Measurements from ENCODE around the gene BLOC1S2.
"Not testable (repeated sequence)": the region's sequence is repeated elsewhere in the genome, so short reads cannot be mapped to it uniquely, and the experiment has no call there.

The BLOC1S2 gene

DNA sequence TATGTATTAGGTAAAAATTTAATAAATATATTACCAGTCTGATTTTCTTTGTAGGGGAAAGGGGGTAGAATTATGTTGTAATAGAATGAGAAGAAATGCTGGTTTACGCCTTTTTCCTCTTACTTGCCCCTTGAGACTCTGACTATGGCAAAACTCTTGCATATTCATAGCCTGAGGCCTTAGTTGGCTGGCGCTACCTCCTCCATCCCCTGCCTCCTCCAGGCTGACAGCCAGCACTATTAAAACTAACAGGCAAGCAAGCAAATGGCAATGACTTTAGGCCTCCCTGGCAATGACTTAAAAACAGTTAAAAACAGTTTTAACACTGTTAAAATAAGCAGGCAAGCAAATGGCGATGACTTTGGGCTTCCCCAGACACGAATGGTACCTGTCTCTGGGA is 29.1 kb upstream of the BLOC1S2 start:
- Histone ChIP-seq H3K36me3 (ENCODE audit: control insufficient read depth, low read depth, low read length) (no peaks in the 10 kb centered on the region), H3K27ac (ENCODE audit: low read length) (no peak overlapping the region), H3K9me3 (ENCODE audit: control insufficient read depth, low read depth, low read length) (no peaks in the 10 kb centered on the region), H3K27me3 (ENCODE audit: control insufficient read depth, insufficient read depth, low read length) (no peaks in the 10 kb centered on the region), H3K9ac (ENCODE audit: low read length) (no peak overlapping the region), H3K4me3 (ENCODE audit: low read length) (no peak overlapping the region), H3K4me1 (ENCODE audit: control insufficient read depth, low read depth, low read length) (no peaks in the 10 kb centered on the region)

GRCh38 chr10:100311298-100311697 is 24.8 kb upstream of the BLOC1S2 start:
- no peaks in the 10 kb centered on the region for H3K36me3 ChIP-seq (ENCODE audit: control insufficient read depth, low read depth, low read length)
- H3K9ac ChIP-seq (ENCODE audit: low read length), result no peak overlapping the region
- H3K27ac ChIP-seq (ENCODE audit: low read length), result no peak overlapping the region
- H3K4me3 ChIP-seq (ENCODE audit: low read length), result no peak overlapping the region
- H3K4me1 ChIP-seq (ENCODE audit: control insufficient read depth, low read depth, low read length), result no peaks in the 10 kb centered on the region
- no peaks in the 10 kb centered on the region for H3K9me3 ChIP-seq (ENCODE audit: control insufficient read depth, low read depth, low read length)
- H3K27me3 ChIP-seq (ENCODE audit: control insufficient read depth, insufficient read depth, low read length), result no peaks in the 10 kb centered on the region

GRCh38 chr10:100307684-100308083 is 21.2 kb upstream of the BLOC1S2 start:
- Histone ChIP-seq H3K27me3 (ENCODE audit: control insufficient read depth, insufficient read depth, low read length) (no peaks in the 10 kb centered on the region), H3K27ac (ENCODE audit: low read length) (no peak overlapping the region), H3K9ac (ENCODE audit: low read length) (no peak overlapping the region), H3K9me3 (ENCODE audit: control insufficient read depth, low read depth, low read length) (no peaks in the 10 kb centered on the region), H3K4me1 (ENCODE audit: control insufficient read depth, low read depth, low read length) (no peaks in the 10 kb centered on the region), H3K36me3 (ENCODE audit: control insufficient read depth, low read depth, low read length) (no peaks in the 10 kb centered on the region), H3K4me3 (ENCODE audit: low read length) (no peak overlapping the region)

GRCh38 chr10:100306861-100307260 is 20.4 kb upstream of the BLOC1S2 start:
- H3K36me3 ChIP-seq (ENCODE audit: control insufficient read depth, low read depth, low read length), result no peaks in the 10 kb centered on the region
- no peaks in the 10 kb centered on the region for H3K27me3 ChIP-seq (ENCODE audit: control insufficient read depth, insufficient read depth, low read length)
- H3K9ac ChIP-seq (ENCODE audit: low read length), result no peak overlapping the region
- H3K9me3 ChIP-seq (ENCODE audit: control insufficient read depth, low read depth, low read length), result no peaks in the 10 kb centered on the region
- no peak overlapping the region for H3K27ac ChIP-seq (ENCODE audit: low read length)
- H3K4me1 ChIP-seq (ENCODE audit: control insufficient read depth, low read depth, low read length), result peaks cover 5% of the 10 kb centered on the region
- no peak overlapping the region for H3K4me3 ChIP-seq (ENCODE audit: low read length)

DNA sequence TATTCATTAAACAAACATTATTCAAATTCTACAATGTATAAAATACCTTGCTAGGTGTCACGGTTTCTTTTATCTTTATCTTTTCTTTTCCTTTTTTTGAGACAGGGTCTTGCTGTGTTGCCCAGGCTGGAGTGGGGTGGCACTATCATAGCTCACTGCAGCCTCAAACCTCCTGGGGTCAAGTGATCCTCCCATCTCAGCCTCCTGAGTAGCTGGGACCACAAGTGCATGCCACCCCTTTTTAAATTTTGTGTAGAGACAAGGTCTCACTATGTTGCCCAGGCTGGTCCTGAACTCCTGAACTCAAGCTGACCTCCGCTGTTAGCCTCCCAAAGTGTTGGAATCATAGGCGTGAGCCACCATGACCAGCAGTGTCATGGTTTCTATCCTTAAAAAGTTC is 17.9 kb upstream of the BLOC1S2 start:
- Histone ChIP-seq H3K9me3 (ENCODE audit: control insufficient read depth, low read depth, low read length) (no peaks in the 10 kb centered on the region), H3K4me1 (ENCODE audit: control insufficient read depth, low read depth, low read length) (peaks cover 6% of the 10 kb centered on the region), H3K27ac (ENCODE audit: low read length) (no peak overlapping the region), H3K4me3 (ENCODE audit: low read length) (no peak overlapping the region), H3K36me3 (ENCODE audit: control insufficient read depth, low read depth, low read length) (no peaks in the 10 kb centered on the region), H3K9ac (ENCODE audit: low read length) (no peak overlapping the region), H3K27me3 (ENCODE audit: control insufficient read depth, insufficient read depth, low read length) (no peaks in the 10 kb centered on the region)

- no peaks in the 10 kb centered on the region for H3K9me3 ChIP-seq (ENCODE audit: control insufficient read depth, low read depth, low read length)
- H3K9ac ChIP-seq (ENCODE audit: low read length), result no peak overlapping the region
- peaks cover 6% of the 10 kb centered on the region for H3K4me1 ChIP-seq (ENCODE audit: control insufficient read depth, low read depth, low read length)
- no peak overlapping the region for H3K27ac ChIP-seq (ENCODE audit: low read length)
- no peaks in the 10 kb centered on the region for H3K27me3 ChIP-seq (ENCODE audit: control insufficient read depth, insufficient read depth, low read length)
- H3K4me3 ChIP-seq (ENCODE audit: low read length), result no peak overlapping the region
- no peaks in the 10 kb centered on the region for H3K36me3 ChIP-seq (ENCODE audit: control insufficient read depth, low read depth, low read length)
These were observed 17.3 kb upstream of the BLOC1S2 start for GRCh38 chr10:100303724-100304319.

DNA sequence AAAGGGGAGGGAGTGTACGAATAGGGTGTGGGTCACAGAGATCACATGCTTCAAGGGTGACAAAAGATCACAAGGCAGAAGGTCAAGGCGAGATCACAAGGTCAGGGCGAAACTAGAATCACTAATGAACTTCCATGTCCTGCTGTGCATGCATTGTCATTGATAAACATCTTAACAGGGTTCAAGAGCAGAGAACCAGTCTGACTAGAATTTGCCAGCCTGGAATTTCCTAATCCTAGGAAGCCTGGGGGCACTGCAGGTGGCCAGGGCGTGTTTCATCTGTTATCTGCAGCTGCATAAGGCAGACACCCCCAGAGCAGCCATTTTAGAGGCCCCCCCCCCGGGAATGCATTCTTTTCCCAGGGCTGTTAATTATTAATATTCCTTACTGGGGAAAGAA is 14.6 kb upstream of the BLOC1S2 start:
- not testable (repeated sequence) for H3K9ac ChIP-seq (ENCODE audit: low read length); H3K36me3 ChIP-seq (ENCODE audit: control insufficient read depth, low read depth, low read length); H3K9me3 ChIP-seq (ENCODE audit: control insufficient read depth, low read depth, low read length); H3K27ac ChIP-seq (ENCODE audit: low read length); H3K27me3 ChIP-seq (ENCODE audit: control insufficient read depth, insufficient read depth, low read length); H3K4me3 ChIP-seq (ENCODE audit: low read length)
- H3K4me1 ChIP-seq (ENCODE audit: control insufficient read depth, low read depth, low read length), result peaks cover 10% of the 10 kb centered on the region

- no peaks in the 10 kb centered on the region for H3K9me3 ChIP-seq (ENCODE audit: control insufficient read depth, low read depth, low read length)
- H3K4me3 ChIP-seq (ENCODE audit: low read length), result no peak overlapping the region
- H3K27ac ChIP-seq (ENCODE audit: low read length), result no peak overlapping the region
- no peaks in the 10 kb centered on the region for H3K27me3 ChIP-seq (ENCODE audit: control insufficient read depth, insufficient read depth, low read length)
- no peak overlapping the region for H3K9ac ChIP-seq (ENCODE audit: low read length)
- H3K4me1 ChIP-seq (ENCODE audit: control insufficient read depth, low read depth, low read length), result peaks cover 9% of the 10 kb centered on the region
- H3K36me3 ChIP-seq (ENCODE audit: control insufficient read depth, low read depth, low read length), result no peaks in the 10 kb centered on the region
These were observed 10.8 kb upstream of the BLOC1S2 start for GRCh38 chr10:100297242-100297641.

DNA sequence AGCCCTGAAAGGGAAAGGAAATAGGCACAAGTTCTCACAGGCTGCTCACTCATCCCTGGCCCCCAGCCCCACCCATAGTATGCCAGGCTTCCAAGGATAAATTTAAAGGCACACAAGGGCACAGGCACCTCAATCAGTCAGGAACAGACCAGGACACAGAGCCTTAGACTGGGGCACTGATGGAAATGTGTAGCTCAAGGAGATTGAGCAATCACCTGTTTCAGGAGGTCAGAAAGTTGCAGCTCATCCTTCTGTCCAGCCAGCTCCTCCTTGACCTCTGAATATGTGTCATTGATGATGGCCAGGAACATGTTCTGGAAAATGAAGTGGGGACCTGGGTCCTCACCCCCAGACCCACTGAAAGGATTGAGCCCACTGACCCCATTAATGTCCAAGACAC is 6.6 kb upstream of the BLOC1S2 start:
- no peaks in the 10 kb centered on the region for H3K9me3 ChIP-seq (ENCODE audit: control insufficient read depth, low read depth, low read length)
- no peaks in the 10 kb centered on the region for H3K36me3 ChIP-seq (ENCODE audit: control insufficient read depth, low read depth, low read length)
- H3K9ac ChIP-seq (ENCODE audit: low read length), result no peak overlapping the region
- no peaks in the 10 kb centered on the region for H3K27me3 ChIP-seq (ENCODE audit: control insufficient read depth, insufficient read depth, low read length)
- H3K27ac ChIP-seq (ENCODE audit: low read length), result no peak overlapping the region
- H3K4me3 ChIP-seq (ENCODE audit: low read length), result no peak overlapping the region
- H3K4me1 ChIP-seq (ENCODE audit: control insufficient read depth, low read depth, low read length), result peaks cover 5% of the 10 kb centered on the region

- H3K27me3 ChIP-seq (ENCODE audit: control insufficient read depth, insufficient read depth, low read length); H3K27ac ChIP-seq (ENCODE audit: low read length); H3K4me1 ChIP-seq (ENCODE audit: control insufficient read depth, low read depth, low read length); H3K36me3 ChIP-seq (ENCODE audit: control insufficient read depth, low read depth, low read length); H3K9me3 ChIP-seq (ENCODE audit: control insufficient read depth, low read depth, low read length); H3K4me3 ChIP-seq (ENCODE audit: low read length); H3K9ac ChIP-seq (ENCODE audit: low read length): not testable (repeated sequence)
These were observed 5.8 kb upstream of the BLOC1S2 start for GRCh38 chr10:100292300-100292699.

DNA sequence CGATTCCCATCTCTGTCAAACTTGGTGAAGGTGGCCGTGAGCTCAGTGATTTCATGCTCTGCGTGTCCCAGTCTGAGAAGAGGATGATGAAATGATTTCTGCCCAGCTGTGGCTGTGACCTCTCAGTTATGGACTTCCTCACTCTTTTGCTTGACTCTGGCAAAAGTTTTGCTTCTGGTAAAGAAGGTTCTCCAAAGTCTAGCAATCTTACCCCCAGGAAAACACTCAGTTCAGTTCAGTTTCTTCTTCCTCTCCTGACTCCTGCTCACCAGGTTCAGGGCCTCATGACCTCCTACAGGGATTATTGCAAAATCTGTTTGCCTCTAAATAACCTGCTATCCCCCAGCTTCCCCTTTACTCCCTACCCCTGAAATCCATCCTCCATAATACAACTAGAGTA is 4.9 kb upstream of the BLOC1S2 start:
- no peak overlapping the region for H3K4me3 ChIP-seq (ENCODE audit: low read length)
- no peaks in the 10 kb centered on the region for H3K27me3 ChIP-seq (ENCODE audit: control insufficient read depth, insufficient read depth, low read length)
- H3K27ac ChIP-seq (ENCODE audit: low read length), result no peak overlapping the region
- no peak overlapping the region for H3K9ac ChIP-seq (ENCODE audit: low read length)
- H3K4me1 ChIP-seq (ENCODE audit: control insufficient read depth, low read depth, low read length), result peaks cover 5% of the 10 kb centered on the region
- H3K36me3 ChIP-seq (ENCODE audit: control insufficient read depth, low read depth, low read length), result no peaks in the 10 kb centered on the region
- H3K9me3 ChIP-seq (ENCODE audit: control insufficient read depth, low read depth, low read length), result no peaks in the 10 kb centered on the region

GRCh38 chr10:100289641-100290040 is 3.2 kb upstream of the BLOC1S2 start:
- Histone ChIP-seq H3K9ac (ENCODE audit: low read length) (no peak overlapping the region), H3K4me1 (ENCODE audit: control insufficient read depth, low read depth, low read length) (peaks cover 11% of the 10 kb centered on the region), H3K9me3 (ENCODE audit: control insufficient read depth, low read depth, low read length) (no peaks in the 10 kb centered on the region), H3K36me3 (ENCODE audit: control insufficient read depth, low read depth, low read length) (no peaks in the 10 kb centered on the region), H3K4me3 (ENCODE audit: low read length) (no peak overlapping the region), H3K27me3 (ENCODE audit: control insufficient read depth, insufficient read depth, low read length) (no peaks in the 10 kb centered on the region), H3K27ac (ENCODE audit: low read length) (no peak overlapping the region)

Data from iPS-18a (cell line).